Subcutaneous adipose tissue (tissue), 4 donors: ENCODE results near the gene ATF3. TPM values are rescaled to one million over a fixed set of nuclear protein-coding genes. Genes with fewer than 3 reads are reported as not detected.

Source experiments
- total RNA-seq, 4 donors: library from RNA; depleted of rRNA; stranded (reverse); fragments of >200 nt; gene quantifications; one replicate each; pipeline ENCODE4 v1.1.0, GENCODE V29; 2016
- TF ChIP-seq, protein P1 (sequence below): fragments of 450-650 bp; IDR thresholded peaks from one replicate; pipeline ENCODE4 v1.5.1; 2016; ENCODE audit warnings: low read depth, mild to moderate bottlenecking, control low read depth, antibody characterized with exemption, moderate library complexity

ATF3 gene
- total RNA-seq, 4 donors from 2014 or later = 3.2 to 67.1 (median 20.7) TPM

DNA sequence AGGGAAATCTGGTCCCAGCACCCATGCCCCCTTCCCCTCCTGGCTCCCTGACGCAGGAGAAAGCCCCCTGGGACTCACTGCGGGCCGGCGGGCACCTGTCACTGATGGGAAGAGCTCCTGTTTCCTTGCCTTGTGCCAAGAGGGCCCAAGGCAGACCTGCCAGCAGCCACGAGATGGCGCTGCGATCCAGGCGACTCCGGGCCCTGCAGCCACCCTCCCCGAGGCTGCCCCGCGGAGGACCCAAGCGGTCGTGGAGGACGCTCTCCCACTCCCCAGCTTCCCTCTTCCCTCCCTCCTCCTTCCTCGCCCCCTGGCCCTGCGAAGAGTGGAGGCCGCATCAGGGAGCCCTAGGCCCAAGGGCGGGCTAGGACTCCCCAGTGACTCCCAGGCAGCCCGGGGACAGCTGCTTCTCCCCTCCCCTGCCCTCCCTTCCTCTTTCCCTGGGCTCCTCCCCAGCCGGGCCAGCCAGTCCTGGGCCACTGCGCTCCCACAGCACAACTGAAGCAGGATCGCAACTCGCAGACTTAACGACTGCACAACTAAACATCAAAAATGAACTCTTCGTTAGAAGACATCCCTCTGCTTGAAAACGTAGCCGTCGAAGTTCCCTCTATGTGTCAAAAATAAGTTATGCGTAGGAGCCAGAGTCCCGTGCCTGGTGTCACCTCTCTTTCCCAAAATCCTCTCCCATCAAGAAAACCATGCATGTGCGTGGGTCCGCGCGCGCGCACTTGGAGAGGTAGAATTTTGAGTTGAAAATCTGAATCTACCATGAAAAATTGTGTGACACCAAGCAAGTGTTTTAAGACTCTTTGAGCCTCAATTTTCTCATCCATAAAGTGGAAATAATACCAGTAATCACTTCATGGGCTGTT lies 56.9 kb downstream of the ATF3 start:
- TF ChIP-seq, protein P1, sequence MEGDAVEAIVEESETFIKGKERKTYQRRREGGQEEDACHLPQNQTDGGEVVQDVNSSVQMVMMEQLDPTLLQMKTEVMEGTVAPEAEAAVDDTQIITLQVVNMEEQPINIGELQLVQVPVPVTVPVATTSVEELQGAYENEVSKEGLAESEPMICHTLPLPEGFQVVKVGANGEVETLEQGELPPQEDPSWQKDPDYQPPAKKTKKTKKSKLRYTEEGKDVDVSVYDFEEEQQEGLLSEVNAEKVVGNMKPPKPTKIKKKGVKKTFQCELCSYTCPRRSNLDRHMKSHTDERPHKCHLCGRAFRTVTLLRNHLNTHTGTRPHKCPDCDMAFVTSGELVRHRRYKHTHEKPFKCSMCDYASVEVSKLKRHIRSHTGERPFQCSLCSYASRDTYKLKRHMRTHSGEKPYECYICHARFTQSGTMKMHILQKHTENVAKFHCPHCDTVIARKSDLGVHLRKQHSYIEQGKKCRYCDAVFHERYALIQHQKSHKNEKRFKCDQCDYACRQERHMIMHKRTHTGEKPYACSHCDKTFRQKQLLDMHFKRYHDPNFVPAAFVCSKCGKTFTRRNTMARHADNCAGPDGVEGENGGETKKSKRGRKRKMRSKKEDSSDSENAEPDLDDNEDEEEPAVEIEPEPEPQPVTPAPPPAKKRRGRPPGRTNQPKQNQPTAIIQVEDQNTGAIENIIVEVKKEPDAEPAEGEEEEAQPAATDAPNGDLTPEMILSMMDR = no peak

DNA sequence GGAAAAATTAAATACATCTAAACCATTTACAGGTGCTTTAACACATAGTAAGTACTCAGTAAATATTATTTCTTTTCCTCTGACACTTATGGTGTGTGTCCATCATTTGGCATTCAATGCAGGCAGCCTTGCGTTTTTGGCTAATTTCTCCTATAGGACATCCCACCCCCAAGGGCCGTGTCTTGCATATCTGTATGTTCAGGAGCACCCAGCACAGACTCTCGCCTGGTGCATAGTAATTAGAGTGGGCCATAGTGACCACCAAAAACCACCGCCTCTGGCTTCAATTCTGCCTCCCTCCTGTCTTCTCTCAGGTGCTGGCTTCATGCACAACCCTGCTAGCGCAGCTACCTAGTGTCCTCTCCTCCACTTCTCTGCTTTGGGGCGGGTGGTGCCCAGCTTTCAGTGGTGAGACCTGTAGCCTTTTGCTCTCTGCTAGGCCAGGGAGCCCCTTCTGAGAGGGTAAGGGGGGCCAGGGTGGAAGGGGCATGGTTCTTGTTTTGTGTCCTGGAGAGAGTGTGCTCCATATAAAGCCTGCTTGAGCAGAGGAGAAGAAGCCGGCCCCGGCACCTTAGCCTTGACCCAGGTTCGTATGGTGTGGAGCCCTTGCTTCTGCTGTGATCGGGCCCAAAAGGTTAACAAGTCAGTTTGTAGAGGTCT lies 57.7 kb downstream of the ATF3 start:
- TF ChIP-seq, protein P1 = no peak

DNA sequence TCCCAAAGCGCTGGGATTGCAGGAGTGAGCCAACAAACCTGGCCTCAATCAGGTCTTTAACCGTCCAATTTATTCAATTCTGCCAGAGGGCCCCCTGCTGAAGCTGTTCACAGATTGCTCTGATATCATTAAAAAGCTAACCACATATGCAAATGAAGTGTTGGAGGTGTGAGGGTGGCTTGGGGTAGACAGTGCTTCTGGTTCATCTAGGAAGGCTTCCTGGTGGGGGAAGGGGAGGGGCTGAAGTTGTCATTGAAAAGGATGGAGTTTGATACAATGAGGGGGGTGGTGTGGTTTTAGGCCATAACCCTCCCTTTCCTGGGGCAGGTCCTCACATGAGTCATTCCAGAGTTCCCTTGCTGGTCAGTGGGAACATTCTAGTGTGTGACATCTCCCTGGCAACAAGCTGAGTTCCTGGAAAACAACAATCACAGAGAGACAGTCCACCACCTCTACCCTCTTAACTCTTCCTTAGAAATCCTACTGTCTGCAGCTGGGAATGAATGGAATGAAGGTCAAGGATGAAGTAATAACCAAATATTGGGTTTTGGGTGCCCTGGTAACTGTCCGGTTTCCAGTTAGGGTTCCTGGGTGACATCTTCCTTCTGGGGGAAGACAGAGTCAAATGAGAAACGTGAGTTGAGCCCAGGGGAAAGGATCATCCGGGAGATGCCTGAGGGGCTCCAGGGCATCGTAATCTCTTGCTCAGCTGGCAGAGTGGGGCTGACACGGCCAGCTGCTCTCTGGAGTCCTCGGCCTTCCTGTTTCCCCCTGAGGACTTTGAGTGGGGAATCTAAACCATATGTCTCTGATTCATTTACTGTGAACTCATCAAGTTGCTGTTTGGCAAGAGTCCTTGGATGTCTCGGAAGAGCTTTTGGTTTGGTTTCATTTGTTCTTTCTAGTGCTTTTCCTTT lies 58.9 kb downstream of the ATF3 start:
- TF ChIP-seq, protein P1 = no peak

DNA sequence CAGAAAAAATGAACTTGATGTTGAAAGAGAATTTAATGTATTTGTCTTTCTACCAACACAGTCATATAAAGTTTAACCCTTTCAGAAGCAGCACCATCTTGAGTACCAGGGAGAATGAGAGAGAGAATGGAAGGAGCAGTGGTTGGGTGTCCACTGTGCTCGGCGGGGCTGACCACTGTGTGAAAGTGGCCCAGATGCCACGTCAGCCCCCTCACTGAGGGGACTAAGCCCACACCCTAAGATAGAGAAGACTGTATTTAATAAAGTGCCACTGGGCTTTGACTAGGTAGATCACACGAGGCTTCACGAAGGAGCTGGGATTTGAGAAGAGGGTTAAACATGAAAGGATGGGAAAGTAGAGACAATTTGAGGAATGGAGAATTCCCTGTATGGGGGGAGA lies 59.9 kb downstream of the ATF3 start:
- TF ChIP-seq, protein P1 = no peak

DNA sequence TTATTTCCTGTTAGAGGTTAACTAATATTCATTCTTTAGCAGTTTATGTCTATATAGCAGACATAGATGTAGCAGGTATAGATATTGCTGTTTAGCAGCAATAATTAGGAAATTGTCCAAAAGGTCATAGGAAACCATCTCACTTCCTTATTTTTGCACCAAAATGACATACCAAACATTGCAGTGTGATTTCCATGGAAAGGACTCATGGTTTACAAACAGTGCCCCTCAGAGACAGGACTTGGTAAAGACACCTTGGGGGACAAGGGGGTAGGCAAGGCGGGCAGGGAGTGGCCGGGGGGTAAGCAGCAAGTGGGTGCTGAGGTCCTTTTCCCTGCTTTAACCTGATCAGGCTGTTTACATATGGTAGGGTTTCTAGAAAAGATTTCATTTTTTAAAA lies 60.5 kb downstream of the ATF3 start:
- TF ChIP-seq, protein P1 = no peak

DNA sequence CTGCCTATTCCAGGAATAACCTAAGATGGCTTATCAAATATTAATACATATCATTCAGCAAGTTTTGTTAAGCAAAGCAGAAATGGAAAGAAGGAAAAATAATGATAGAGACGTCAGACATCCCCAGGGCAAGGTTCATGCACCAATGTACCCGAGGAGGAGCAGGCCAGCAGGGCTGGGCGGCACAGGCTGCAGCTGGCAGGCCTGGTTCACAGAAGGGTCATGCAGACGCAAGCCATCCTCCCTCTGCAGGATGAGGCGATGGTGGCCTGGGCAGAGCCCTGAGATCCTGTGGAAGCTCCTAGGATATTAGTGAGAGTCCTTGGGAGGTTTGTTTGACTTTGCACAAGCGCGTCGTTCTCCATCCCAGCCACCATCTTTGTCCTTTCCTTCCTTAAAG lies 61.0 kb downstream of the ATF3 start:
- TF ChIP-seq, protein P1 = no peak
